CD4-positive, alpha-beta T cell treated with Interleukin-10 for 1 hour (primary cell): ENCODE measurements around the gene GNA12.
A peak's percentile ranks its signal among the peaks of the same experiment; 100 is the strongest.
"Not testable (repeated sequence)": the region's sequence is repeated elsewhere in the genome, so short reads cannot be mapped to it uniquely, and the experiment has no call there.

ENCODE experiments used
- DNase-seq: peaks from one replicate; pipeline ENCODE4 v3.0.0-alpha.2; 2020

The GNA12 gene

DNA sequence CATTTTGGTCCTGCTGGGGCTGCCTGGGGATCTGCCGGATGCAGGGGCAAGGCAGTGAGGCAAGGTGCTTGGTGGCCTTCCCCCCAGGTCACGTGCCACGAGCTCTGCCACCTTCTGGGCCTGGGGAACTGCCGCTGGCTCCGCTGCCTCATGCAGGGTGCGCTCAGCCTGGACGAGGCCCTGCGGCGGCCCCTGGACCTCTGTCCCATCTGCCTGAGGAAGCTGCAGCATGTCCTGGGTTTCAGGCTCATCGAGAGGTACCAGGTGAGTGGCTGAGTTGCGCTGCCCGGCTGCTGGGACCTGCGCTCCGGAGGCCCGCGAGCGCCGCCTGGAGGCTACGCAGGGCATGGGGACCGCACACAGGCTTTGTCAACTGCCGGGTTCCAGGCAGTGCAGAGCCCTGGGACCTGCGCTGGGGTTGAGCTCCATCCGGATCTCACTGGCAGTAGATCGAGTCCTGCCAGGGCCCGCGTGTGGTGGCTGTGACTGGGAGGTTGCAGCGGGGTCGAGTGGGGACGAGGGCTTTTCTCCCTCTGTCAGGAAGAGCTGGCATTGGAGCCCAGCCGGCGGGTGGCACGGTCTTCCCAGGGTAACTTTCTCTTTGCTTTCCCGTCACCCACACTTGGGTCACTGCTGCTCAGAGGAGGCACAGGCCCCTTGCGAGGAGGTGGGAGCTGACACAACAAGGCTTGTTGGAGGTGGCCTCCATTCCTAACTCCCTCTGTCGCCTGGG is 134.4 kb downstream of the GNA12 start:
- DNase-seq, result peak; percentile 79

DNA sequence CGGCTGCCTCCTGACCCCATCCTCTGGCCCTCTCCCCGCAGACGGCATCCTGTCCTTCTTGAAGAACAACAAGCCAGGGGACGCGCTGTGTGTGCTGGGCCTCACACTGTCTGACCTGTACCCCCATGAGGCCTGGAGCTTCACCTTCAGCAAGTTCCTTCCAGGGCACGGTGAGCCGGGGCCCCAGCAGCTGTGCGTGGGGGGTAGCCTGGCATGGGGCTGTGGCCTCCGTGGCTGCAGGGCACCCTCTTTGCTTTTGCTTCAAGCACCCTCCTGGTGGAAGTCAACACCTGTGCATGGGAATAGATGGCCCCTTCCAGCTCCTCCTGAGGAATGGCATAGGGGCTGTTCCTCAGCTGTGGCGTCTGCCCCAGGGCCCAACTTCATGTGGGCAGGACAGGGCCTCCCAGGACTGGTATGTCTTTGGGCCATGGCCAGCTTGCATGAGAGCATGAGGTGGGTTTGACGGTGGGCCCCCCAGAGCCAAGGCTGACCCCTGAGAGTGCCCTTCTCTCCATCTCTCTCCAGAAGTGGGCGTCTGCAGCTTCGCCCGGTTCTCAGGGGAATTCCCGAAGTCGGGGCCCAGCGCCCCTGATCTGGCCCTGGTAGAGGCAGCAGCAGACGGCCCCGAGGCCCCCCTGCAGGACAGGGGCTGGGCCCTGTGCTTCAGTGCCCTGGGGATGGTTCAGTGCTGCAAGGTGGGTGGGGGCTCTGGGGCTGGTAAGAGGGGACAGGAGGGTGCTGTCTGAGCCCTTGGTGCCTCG is 135.4 kb downstream of the GNA12 start:
- no peak for DNase-seq

DNA sequence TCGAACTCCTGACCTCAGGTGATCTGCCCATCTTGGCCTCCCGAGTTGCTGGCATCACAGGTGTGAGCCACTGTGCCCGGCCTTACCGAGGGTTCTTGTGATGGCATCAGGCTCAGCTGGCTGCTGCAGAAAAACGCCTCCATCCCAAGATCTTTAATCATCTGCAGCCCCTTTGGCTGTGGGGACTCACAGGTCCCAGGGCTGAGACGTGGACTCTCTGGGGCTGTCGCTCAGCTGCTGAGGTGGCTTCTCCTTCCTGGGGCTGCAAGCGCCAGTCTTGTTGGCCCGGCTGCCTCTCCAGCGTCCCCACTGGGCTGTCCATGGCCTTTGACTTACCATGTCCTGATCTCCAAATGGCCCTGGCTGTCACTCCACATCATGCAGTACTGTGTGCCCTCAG is 136.1 kb downstream of the GNA12 start:
- DNase-seq, result no peak

DNA sequence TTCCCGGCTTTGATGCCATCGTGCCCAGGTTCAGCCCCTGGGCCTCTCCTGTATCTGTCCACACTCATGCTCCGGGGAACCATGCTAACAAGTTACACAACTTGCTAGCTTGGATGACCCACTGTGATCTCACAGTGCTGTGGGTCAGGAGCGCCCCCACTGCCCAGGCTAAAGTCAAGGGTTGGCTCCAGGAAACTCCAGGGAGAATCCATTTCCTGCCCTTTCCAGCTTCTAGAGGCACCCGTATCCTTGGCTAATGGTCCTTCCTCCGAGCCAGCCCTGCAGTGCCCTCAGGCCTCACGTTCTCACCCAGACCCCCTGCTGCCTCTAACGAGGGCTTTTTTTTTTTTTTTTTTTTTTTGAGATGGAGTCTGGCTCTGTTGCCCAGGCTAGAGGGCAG is 136.6 kb downstream of the GNA12 start:
- no peak for DNase-seq

DNA sequence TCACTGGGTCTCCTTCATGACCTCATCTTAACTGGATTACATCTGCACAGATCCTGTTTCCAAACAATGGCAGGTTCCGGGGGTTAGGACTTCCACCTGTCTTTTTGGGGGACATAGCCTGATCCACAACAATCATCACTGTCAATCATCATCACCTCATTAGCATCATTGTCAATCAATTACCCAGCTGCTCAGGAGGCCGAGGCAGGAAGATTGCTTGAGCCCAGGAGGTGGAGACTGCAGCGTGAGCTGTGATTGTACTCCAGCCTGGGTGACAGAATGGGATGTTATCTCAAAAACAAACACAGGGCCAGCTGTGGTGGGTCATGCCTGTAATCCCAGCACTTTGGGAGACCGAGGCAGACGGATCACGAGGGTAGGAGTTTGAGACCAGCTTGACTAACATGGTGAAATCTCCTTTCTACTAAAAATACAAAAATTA is 137.4 kb downstream of the GNA12 start:
- no peak for DNase-seq

DNA sequence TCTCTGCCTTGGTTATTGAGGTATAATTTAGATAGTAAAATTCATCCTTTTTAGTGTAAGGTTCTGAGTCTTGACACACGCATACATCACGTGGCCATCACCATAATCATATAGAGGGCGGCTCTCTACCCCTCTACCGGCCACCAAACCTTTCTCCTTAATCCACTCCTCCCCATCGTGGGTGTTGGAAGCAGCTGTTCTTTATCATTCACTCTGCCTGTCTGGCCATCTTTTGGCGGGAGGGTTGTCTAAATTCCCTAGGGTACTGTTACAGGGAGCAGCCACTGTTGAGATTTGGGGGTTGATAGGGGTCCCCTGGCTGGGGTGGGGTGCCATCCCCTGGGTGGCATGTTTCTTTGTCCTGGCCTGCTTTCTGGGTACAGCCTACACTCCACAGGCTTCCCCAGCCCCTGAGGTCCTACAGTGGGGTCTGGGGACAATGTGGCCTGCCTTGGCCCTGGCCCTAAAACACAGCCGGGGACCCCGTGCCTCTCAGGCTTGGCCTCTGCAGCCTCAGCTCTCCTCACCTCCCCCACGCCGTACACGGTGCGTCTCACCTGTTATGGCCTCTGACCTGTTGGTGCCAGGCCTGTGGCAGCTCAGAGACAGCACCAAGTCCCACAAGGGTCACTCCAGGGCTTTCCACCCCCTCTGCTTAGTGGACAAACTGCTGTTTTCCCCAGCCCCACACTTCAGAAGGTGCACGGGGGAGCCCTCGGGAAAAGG is 138.6 kb downstream of the GNA12 start:
- no peak for DNase-seq

DNA sequence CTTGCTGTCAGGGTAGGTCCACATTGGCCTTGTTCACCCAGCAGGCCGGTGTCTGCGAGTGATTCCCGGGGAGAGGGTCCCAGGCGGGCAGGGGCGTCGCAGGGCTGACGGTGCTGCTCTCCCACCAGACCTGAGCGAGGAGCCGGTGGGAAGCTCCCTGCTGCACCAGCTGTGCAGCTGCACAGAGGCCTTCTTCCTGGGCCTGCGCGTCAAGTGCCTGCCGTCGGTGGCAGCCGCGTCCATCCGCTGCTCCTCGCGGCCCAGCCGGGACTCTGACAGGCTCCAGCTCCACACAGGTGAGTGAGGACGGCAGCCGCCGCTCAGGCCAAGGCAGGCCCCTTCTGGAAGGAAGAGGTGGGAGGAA is 141.5 kb downstream of the GNA12 start:
- DNase-seq, result no peak

- no peak for DNase-seq
Observed at GRCh38 chr7:2701832-2702593, 142.1 kb downstream of the GNA12 start.

- DNase-seq, result no peak
Observed at GRCh38 chr7:2701424-2701823, 142.7 kb downstream of the GNA12 start.

- DNase-seq, result no peak
Observed at GRCh38 chr7:2700141-2700850, 143.8 kb downstream of the GNA12 start.

DNA sequence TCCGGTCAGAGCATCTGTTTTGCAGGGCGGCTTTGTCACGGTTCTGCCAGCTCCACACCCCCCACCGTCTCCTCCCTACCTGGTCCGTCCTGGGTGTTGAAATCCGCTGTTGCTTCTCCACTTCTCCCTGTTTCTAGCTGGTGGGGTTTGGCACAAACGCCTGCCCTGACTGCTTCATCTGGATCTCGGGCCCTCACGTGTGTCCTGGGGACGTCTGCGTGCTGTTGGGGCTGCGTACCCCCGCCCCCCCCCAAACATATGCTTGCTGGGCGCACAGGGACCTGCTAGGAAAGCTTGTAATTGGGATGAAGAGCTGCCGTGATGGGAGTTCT is 144.9 kb downstream of the GNA12 start:
- no peak for DNase-seq

GRCh38 chr7:2698581-2699288 is 145.4 kb downstream of the GNA12 start:
- DNase-seq, result peak; percentile 68

DNA sequence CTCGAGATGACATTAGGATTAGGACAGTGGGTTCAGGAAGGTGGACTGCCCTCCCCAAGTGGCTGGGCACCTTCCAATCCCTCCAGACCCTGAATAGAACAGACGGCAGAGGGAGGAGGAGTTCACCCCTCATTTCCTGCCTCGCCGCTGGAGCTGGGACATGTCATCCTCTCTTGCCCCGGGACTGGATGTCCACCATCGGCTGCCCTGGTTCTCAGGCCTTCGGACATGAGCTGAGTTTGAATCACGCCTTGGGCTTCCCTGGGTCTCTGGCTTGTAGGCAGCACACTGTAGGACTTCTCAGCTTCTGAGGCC is 150.0 kb downstream of the GNA12 start:
- DNase-seq, result not testable (repeated sequence)

DNA sequence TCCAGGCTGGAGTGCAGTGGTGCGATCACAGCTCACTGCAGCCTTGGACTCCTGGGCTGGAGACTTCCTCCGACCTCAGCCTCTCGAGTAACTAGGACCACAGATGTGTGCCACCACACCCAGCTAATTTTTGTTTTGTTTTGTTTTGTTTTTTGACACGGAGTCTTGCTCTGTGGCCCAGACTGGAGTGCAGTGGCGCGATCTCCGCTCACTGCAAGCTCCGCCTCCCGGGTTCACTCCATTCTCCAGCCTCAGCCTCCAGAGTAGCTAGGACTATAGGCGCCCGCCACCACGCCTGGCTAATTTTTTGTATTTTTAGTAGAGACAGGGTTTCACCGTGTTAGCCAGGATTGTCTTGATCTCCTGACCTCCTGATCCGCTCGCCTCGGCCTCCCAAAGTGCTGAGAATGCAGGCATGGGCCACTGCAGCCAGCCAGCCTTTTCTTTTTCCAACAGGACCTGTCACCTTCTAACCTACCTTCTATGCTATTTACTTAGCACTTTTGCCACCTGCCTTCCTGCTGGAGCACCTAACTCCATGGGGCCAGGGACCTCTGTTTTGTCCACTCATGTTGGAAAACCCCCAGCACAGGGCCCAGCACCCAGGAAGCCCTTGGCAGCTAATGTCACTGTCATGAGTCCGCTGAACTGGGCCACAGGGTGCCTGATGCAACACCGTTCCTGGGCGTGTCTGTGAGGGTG is 150.5 kb downstream of the GNA12 start:
- DNase-seq, result not testable (repeated sequence)

GRCh38 chr7:2692543-2692942 is 151.6 kb downstream of the GNA12 start:
- no peak for DNase-seq

GRCh38 chr7:2691932-2692439 is 152.1 kb downstream of the GNA12 start:
- not testable (repeated sequence) for DNase-seq

GRCh38 chr7:2691011-2691707 is 152.9 kb downstream of the GNA12 start:
- no peak for DNase-seq

- DNase-seq, result no peak
Observed at GRCh38 chr7:2689951-2690705, 154.0 kb downstream of the GNA12 start.

DNA sequence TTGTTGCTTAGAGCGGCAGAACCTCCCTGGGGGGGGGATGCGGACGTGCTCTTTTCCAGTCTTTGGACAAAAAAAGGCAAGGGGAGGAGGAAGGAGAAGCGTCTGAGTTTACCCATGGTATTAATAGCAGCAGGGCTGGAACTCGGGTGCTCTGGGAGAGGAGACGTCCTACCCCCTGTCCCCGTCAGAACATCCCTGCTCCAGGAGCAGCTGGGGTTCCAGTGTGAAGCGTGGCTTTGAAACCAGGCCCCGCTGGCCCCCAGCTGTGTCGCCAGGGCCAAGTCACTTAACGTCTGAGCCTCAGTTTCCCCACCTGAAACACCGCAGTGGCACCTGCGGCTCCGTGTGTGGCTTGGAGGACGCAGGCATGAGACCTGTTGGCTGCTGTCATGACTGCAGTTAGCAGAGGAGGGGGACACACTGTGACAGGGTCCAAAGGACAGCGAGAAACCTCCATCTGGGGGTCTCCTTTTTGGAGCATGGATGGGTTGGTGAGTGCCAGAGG is 154.7 kb downstream of the GNA12 start:
- DNase-seq, result no peak
